ENCODE data around the gene ZNF534. TPM values are rescaled to one million over a fixed set of nuclear protein-coding genes. Genes with fewer than 3 reads are reported as not detected.

Gene ZNF534
- total and polyA plus RNA-seq, 2 of the 8 experiments (the other 6 are each of a cell fraction or from before 2014, with no cell fraction given) = not detected

- TF ChIP-seq EGR1 (IDR thresholded peaks at IDR 0.05; ENCODE audit: borderline replicate concordance, low read depth, low read length) = peak; percentile 91
- no peak for TF ChIP-seq BACH1 (IDR thresholded peaks at IDR 0.05; ENCODE audit: low read length)
- no peak for TF ChIP-seq RAD21 (IDR thresholded peaks at IDR 0.05 in 1 of 2, conservative IDR thresholded peaks at IDR 0.05 in 1 of 2; ENCODE audit: low read depth in 2 of 2, low read length in 2 of 2)
Measured at GRCh38 chr19:52397310-52398080, 31.5 kb upstream of the ZNF534 start, which contains the start of gene ZNF528 (continued).

All from H1 (cell line).